DOHH2 (cell line): Measurements from ENCODE around the gene RPTOR.
"Not testable (repeated sequence)": the region's sequence is repeated elsewhere in the genome, so short reads cannot be mapped to it uniquely, and the experiment has no call there.

ENCODE experiments used
- H3F3A ChIP-seq: fragments of 200-600 bp; sonication (generic), shearing (Covaris generic); 2 replicates; pipeline ENCODE4 v1.6.0; 2016; ENCODE audit warnings: antibody characterized with exemption, mild to moderate bottlenecking; ENCODE audit not compliant: control insufficient read depth, insufficient read depth
- H3K27ac ChIP-seq: fragments of 200-600 bp; sonication (generic); 2 replicates; pipeline ENCODE4 v1.5.1; 2014; ENCODE audit warnings: low read depth, mild to moderate bottlenecking, low read length, moderate library complexity
- H3K27me3 ChIP-seq: fragments of 200-600 bp; sonication (generic); 2 replicates; pipeline ENCODE4 v1.6.1; 2014; ENCODE audit warnings: mild to moderate bottlenecking, low read length, mixed read lengths; ENCODE audit not compliant: control insufficient read depth
- H3K36me3 ChIP-seq: fragments of 200-600 bp; sonication (generic); 2 replicates; pipeline ENCODE4 v1.6.1; 2014; ENCODE audit warnings: mild to moderate bottlenecking, low read length, moderate library complexity, mixed read lengths; ENCODE audit not compliant: control insufficient read depth
- H3K4me1 ChIP-seq: fragments of 200-600 bp; sonication (generic); 2 replicates; pipeline ENCODE4 v1.6.1; 2014; ENCODE audit warnings: mild to moderate bottlenecking, low read length, mixed read lengths; ENCODE audit not compliant: control insufficient read depth
- H3K4me2 ChIP-seq: fragments of 200-600 bp; sonication (generic); 2 replicates; pipeline ENCODE4 v1.6.0; 2014; ENCODE audit warnings: mild to moderate bottlenecking, low read length, moderate library complexity
- H3K4me3 ChIP-seq: fragments of 200-600 bp; sonication (generic); 2 replicates; pipeline ENCODE4 v1.5.1; 2014; ENCODE audit warnings: mild to moderate bottlenecking, low read length, mixed read lengths
- H3K79me2 ChIP-seq: fragments of 200-600 bp; sonication (generic); 2 replicates; pipeline ENCODE4 v1.6.1; 2014; ENCODE audit warnings: mild to moderate bottlenecking, low read length, mixed read lengths; ENCODE audit not compliant: control insufficient read depth
- H3K9me2 ChIP-seq: fragments of 200-600 bp; sonication (generic); replicated peaks from 2 replicates; pipeline ENCODE4 v1.6.1; 2014; ENCODE audit warnings: mild to moderate bottlenecking, low read length, mixed read lengths; ENCODE audit not compliant: control insufficient read depth
- H3K9me3 ChIP-seq: fragments of 200-600 bp; sonication (generic); 2 replicates; pipeline ENCODE4 v1.6.1; 2014; ENCODE audit warnings: antibody characterized with exemption, low read length, mixed read lengths; ENCODE audit not compliant: control insufficient read depth, insufficient read depth
- H4K20me1 ChIP-seq: fragments of 200-600 bp; sonication (generic); 2 replicates; pipeline ENCODE4 v1.6.0; 2014; ENCODE audit warnings: low read depth, mild to moderate bottlenecking, antibody characterized with exemption, low read length, moderate library complexity; ENCODE audit not compliant: control insufficient read depth, insufficient read depth
- EZH2phosphoT487 ChIP-seq: fragments of 200-600 bp; sonication (generic); IDR thresholded peaks from 2 replicates; pipeline ENCODE4 v1.6.1; 2017; ENCODE audit warnings: borderline replicate concordance, mild to moderate bottlenecking, antibody characterized with exemption, low read length, moderate library complexity, mixed read lengths
- TF ChIP-seq, protein P1 (sequence below): fragments of 200-600 bp; sonication (generic); IDR thresholded peaks from one replicate; pipeline ENCODE4 v1.5.1; 2014; ENCODE audit warnings: antibody characterized with exemption, mild to moderate bottlenecking, low read depth, low read length; ENCODE audit not compliant: poor library complexity, severe bottlenecking

The RPTOR gene

DNA sequence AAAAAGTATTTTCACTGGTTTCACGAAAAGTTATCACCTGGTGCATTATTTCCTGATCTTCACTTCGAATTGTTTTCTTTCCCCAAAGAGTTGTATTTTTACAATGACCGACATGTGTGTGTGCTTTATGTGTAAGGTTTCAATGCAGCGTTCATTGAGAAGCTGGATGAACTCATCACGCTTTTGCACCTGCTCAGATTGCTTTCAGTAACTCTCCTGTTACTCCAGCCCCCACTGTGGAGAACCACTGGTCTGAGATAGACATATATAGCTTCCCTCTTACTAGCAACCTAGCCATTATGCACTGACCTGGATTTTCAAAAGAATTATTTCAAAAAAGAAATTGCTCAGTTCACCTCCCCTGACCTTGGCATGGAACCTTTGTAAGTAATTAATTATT lies 268.7 kb downstream of the RPTOR start:
- Histone ChIP-seq H4K20me1 (no peaks in the 10 kb centered on the region), H3F3A (no peaks in the 10 kb centered on the region), H3K4me3 (no peak overlapping the region), H3K27ac (no peak overlapping the region), H3K27me3 (no peaks in the 10 kb centered on the region), H3K79me2 (no peaks in the 10 kb centered on the region), H3K36me3 (peaks cover 6% of the 10 kb centered on the region; the same call in 1 of the 2 replicates), H3K9me3 (no peaks in the 10 kb centered on the region), H3K4me1 (peaks cover 4% of the 10 kb centered on the region), H3K4me2 (no peak overlapping the region), H3K9me2 (no peaks in the 10 kb centered on the region)
- TF ChIP-seq, protein P1, sequence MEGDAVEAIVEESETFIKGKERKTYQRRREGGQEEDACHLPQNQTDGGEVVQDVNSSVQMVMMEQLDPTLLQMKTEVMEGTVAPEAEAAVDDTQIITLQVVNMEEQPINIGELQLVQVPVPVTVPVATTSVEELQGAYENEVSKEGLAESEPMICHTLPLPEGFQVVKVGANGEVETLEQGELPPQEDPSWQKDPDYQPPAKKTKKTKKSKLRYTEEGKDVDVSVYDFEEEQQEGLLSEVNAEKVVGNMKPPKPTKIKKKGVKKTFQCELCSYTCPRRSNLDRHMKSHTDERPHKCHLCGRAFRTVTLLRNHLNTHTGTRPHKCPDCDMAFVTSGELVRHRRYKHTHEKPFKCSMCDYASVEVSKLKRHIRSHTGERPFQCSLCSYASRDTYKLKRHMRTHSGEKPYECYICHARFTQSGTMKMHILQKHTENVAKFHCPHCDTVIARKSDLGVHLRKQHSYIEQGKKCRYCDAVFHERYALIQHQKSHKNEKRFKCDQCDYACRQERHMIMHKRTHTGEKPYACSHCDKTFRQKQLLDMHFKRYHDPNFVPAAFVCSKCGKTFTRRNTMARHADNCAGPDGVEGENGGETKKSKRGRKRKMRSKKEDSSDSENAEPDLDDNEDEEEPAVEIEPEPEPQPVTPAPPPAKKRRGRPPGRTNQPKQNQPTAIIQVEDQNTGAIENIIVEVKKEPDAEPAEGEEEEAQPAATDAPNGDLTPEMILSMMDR, result no peak

DNA sequence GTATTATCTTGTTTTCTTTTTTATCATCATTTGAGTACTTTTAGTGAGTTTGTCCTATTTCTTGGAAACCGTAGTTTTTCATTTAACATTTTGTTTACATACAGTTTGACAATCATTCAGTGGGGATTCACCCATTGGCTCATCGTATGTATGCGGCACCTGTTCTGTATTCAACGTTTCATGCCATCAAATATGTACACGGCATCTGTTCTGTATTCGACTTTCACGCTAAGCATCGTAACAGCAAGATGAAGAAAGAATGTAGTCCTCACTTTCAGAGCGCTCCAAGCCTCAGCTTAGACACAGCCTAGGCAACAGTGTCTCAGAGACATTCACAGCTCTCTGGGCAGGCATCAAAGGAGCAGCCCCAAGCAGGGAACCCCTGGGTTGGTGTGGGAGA lies 269.9 kb downstream of the RPTOR start:
- Histone ChIP-seq H3K79me2 (no peaks in the 10 kb centered on the region), H3K27ac (no peak overlapping the region), H3K4me3 (no peak overlapping the region), H3K4me2 (no peak overlapping the region), H3K36me3 (peaks cover 6% of the 10 kb centered on the region; the same call in 1 of the 2 replicates), H3K9me3 (no peaks in the 10 kb centered on the region), H3K4me1 (no peaks in the 10 kb centered on the region), H4K20me1 (no peaks in the 10 kb centered on the region), H3K9me2 (no peaks in the 10 kb centered on the region), H3F3A (no peaks in the 10 kb centered on the region), H3K27me3 (no peaks in the 10 kb centered on the region)
- TF ChIP-seq, protein P1, result no peak
- TF ChIP-seq EZH2phosphoT487, result no peak

DNA sequence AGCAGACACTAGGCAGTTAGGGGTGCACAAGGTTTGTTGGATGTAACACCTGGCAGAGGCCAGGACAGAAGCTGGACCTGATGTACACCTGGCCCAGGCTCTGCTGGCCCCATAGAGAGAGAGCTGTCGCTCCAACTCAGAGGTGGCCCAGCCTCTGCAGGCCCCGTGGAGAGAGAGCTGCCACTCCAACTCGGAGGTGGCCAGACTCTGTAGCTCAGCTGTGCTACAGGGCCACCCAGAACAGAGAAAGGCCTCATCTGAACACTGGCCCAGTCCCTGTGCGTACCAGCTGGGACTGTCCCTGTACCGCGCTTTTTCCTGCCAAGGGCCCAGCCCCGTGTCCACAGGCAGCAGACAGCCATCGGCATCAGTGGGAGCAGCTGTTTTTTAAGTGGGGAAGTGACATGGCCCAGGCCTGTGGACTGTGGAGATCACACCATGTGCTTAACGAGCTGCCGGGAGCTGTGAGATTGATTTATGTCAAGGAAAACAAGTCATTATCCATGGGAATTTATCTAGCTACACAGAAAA lies 270.6 kb downstream of the RPTOR start:
- H3K4me3 ChIP-seq, result no peak overlapping the region
- no peaks in the 10 kb centered on the region for H3K4me1 ChIP-seq
- H3K27ac ChIP-seq, result no peak overlapping the region
- no peaks in the 10 kb centered on the region for H3K9me3 ChIP-seq
- no peak for TF ChIP-seq EZH2phosphoT487
- TF ChIP-seq, protein P1, result no peak
- no peaks in the 10 kb centered on the region for H4K20me1 ChIP-seq
- no peaks in the 10 kb centered on the region for H3K9me2 ChIP-seq
- H3F3A ChIP-seq, result no peaks in the 10 kb centered on the region
- H3K79me2 ChIP-seq, result no peaks in the 10 kb centered on the region; the same call in 1 of the 2 replicates
- peaks cover 6% of the 10 kb centered on the region; the same call in 1 of the 2 replicates for H3K36me3 ChIP-seq
- H3K27me3 ChIP-seq, result no peaks in the 10 kb centered on the region
- no peak overlapping the region for H3K4me2 ChIP-seq

DNA sequence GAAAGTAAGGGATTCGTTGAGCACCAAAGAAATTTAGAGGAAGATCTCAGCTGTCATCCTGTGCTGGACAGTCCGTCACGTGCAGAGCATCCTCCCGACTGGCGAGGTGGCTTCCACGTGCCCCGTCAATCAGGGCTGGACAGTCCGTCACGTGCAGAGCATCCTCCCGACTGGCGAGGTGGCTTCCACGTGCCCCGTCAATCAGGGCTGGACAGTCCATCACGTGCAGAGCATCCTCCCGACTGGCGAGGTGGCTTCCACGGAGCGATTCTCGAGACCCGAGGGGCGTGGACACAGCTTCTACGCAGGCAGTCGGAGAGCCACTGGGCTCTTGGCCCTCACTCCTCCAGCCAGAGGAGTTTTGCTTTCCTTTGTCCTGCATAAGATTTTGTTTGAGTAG lies 271.1 kb downstream of the RPTOR start:
- not testable (repeated sequence) for H3K36me3 ChIP-seq, H4K20me1 ChIP-seq, H3K27me3 ChIP-seq

More for the DNA sequence above, 271.1 kb downstream of the RPTOR start:
- H3K9me3 ChIP-seq, H3K4me3 ChIP-seq, H3F3A ChIP-seq, H3K27ac ChIP-seq, H3K79me2 ChIP-seq, H3K4me2 ChIP-seq, H3K4me1 ChIP-seq, H3K9me2 ChIP-seq: not testable (repeated sequence)
